Measurements from ENCODE around the gene CACNA1D. TPM values are rescaled to one million over a fixed set of nuclear protein-coding genes. Genes with fewer than 3 reads are reported as not detected.

CACNA1D gene
- total and polyA plus RNA-seq, 9 of the 15 experiments (the other 6 are each of a cell fraction or from before 2014, with no cell fraction given), result 0.29 TPM; not detected in 8

DNA sequence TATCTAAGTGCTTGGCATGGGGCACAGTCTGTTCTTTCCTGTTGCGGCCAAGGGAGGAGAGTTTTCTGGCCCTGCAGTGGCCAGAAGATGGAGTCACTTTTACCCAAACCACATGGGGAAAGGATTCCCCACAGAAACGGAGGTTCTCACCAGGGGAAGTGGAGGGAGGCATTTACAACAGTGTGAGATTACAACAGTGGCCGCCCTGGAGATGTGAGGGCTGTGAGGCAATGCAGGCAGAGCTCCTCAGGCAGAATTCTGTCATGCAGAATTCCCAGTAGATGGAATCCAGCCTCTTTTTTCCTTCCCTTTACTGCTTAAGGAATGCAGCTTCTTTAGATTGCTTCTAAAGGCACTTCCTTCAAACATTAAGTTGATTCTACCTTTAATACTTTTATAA lies 83.1 kb downstream of the CACNA1D start:
- no peak overlapping the region for H3K9ac ChIP-seq (ENCODE audit: insufficient read depth in 1 of 2, low read depth in 2 of 2, low read length in 2 of 2)
- FAIRE-seq (no peak), ATAC-seq (no peak), DNase-seq (ENCODE audit: extremely low read depth in 1 of 4, low spot score in 3 of 4) (no peak)
- intact Hi-C loops (cut with micrococcal nuclease), result no loop called here
- BruUV-seq (replicated peaks), result no TSS peak
- 0% methylated on average over 3 of the region's 3 CpGs for WGBS (ENCODE audit: insufficient coverage, low coverage, missing lambda C conversion rate)
- no peak for TF ChIP-seq DMBX1 (CRISPR knock-in tag; IDR thresholded peaks at IDR 0.05; ENCODE audit: borderline replicate concordance)
- TF ChIP-seq, protein P1, sequence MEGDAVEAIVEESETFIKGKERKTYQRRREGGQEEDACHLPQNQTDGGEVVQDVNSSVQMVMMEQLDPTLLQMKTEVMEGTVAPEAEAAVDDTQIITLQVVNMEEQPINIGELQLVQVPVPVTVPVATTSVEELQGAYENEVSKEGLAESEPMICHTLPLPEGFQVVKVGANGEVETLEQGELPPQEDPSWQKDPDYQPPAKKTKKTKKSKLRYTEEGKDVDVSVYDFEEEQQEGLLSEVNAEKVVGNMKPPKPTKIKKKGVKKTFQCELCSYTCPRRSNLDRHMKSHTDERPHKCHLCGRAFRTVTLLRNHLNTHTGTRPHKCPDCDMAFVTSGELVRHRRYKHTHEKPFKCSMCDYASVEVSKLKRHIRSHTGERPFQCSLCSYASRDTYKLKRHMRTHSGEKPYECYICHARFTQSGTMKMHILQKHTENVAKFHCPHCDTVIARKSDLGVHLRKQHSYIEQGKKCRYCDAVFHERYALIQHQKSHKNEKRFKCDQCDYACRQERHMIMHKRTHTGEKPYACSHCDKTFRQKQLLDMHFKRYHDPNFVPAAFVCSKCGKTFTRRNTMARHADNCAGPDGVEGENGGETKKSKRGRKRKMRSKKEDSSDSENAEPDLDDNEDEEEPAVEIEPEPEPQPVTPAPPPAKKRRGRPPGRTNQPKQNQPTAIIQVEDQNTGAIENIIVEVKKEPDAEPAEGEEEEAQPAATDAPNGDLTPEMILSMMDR (IDR thresholded peaks at IDR 0.05 in 2 of 3, conservative IDR thresholded peaks at IDR 0.05 in 1 of 3; ENCODE audit: insufficient read depth in 2 of 3, low read depth in 1 of 3, low read length in 3 of 3), result no peak
- no peak for TF ChIP-seq ZBTB17 (CRISPR knock-in tag; IDR thresholded peaks at IDR 0.05)
- no peak for TF ChIP-seq TRIM28 (IDR thresholded peaks at IDR 0.05)
- no peak for TF ChIP-seq MIER1 (IDR thresholded peaks at IDR 0.05; ENCODE audit: low read depth)
- TF ChIP-seq, protein P2, sequence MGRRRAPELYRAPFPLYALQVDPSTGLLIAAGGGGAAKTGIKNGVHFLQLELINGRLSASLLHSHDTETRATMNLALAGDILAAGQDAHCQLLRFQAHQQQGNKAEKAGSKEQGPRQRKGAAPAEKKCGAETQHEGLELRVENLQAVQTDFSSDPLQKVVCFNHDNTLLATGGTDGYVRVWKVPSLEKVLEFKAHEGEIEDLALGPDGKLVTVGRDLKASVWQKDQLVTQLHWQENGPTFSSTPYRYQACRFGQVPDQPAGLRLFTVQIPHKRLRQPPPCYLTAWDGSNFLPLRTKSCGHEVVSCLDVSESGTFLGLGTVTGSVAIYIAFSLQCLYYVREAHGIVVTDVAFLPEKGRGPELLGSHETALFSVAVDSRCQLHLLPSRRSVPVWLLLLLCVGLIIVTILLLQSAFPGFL (CRISPR knock-in tag; IDR thresholded peaks at IDR 0.05), result no peak
- TF ChIP-seq HNRNPH1 (optimal IDR thresholded peaks at IDR 0.05; ENCODE audit: low read depth, low read length), result no peak
- TF ChIP-seq, protein P3, sequence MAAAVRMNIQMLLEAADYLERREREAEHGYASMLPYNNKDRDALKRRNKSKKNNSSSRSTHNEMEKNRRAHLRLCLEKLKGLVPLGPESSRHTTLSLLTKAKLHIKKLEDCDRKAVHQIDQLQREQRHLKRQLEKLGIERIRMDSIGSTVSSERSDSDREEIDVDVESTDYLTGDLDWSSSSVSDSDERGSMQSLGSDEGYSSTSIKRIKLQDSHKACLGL (CRISPR knock-in tag; IDR thresholded peaks at IDR 0.05; ENCODE audit: borderline replicate concordance, poor library complexity, severe bottlenecking), result no peak
- no peak for TF ChIP-seq STAT5A (IDR thresholded peaks at IDR 0.05; ENCODE audit: borderline replicate concordance, low read length)
- TF ChIP-seq KAT2B (IDR thresholded peaks at IDR 0.05; ENCODE audit: low read depth, low read length), result no peak
- no peak for TF ChIP-seq MTA1 (IDR thresholded peaks at IDR 0.05; ENCODE audit: borderline replicate concordance)
- TF ChIP-seq HDAC3 (IDR thresholded peaks at IDR 0.05; ENCODE audit: borderline replicate concordance, partially characterized antibody), result no peak
- no peak for TF ChIP-seq LEF1 (IDR thresholded peaks at IDR 0.05)
- no peak for TF ChIP-seq SAP30 (IDR thresholded peaks at IDR 0.05; ENCODE audit: borderline replicate concordance, insufficient read depth, low read depth, low read length, poor library complexity, severe bottlenecking)
- TF ChIP-seq NRF1 (conservative IDR thresholded peaks at IDR 0.05 in 1 of 2, IDR thresholded peaks at IDR 0.05 in 1 of 2), result no peak
- TF ChIP-seq, protein P4, sequence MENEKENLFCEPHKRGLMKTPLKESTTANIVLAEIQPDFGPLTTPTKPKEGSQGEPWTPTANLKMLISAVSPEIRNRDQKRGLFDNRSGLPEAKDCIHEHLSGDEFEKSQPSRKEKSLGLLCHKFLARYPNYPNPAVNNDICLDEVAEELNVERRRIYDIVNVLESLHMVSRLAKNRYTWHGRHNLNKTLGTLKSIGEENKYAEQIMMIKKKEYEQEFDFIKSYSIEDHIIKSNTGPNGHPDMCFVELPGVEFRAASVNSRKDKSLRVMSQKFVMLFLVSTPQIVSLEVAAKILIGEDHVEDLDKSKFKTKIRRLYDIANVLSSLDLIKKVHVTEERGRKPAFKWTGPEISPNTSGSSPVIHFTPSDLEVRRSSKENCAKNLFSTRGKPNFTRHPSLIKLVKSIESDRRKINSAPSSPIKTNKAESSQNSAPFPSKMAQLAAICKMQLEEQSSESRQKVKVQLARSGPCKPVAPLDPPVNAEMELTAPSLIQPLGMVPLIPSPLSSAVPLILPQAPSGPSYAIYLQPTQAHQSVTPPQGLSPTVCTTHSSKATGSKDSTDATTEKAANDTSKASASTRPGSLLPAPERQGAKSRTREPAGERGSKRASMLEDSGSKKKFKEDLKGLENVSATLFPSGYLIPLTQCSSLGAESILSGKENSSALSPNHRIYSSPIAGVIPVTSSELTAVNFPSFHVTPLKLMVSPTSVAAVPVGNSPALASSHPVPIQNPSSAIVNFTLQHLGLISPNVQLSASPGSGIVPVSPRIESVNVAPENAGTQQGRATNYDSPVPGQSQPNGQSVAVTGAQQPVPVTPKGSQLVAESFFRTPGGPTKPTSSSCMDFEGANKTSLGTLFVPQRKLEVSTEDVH (IDR thresholded peaks at IDR 0.05; ENCODE audit: low read depth, partially characterized antibody), result no peak
- TF ChIP-seq CREM (IDR thresholded peaks at IDR 0.05; ENCODE audit: low read depth), result no peak
- no peaks in the 10 kb centered on the region for H3K9me3 ChIP-seq (replicated peaks; ENCODE audit: control insufficient read depth, insufficient read depth, low read depth, low read length)
- no peak overlapping the region for H3K4me3 ChIP-seq
- no peak overlapping the region for H3K4me2 ChIP-seq (ENCODE audit: insufficient read depth, low read length)
- POLR2A ChIA-PET, result no interaction called here
- H4K20me1 ChIP-seq (replicated peaks; ENCODE audit: control insufficient read depth, insufficient read depth, low read length), result no peaks in the 10 kb centered on the region
- CTCF ChIA-PET (ENCODE audit: low intra/inter-chr PET ratio), result no interaction called here
- no peaks in the 10 kb centered on the region; a peak in 2 of 5 replicates for H3K27me3 ChIP-seq (ENCODE audit: control insufficient read depth in 2 of 2, insufficient read depth in 2 of 2, low read length in 2 of 2)
- in situ Hi-C loops (cut with MboI), result no loop called here
- no peak overlapping the region for H2AFZ ChIP-seq (ENCODE audit: low read depth, low read length)
- no peaks in the 10 kb centered on the region for H3K36me3 ChIP-seq (ENCODE audit: control insufficient read depth, insufficient read depth, low read length)
- H3K9me1 ChIP-seq (ENCODE audit: control insufficient read depth, insufficient read depth, low read length), result no peaks in the 10 kb centered on the region
- H3K27ac ChIP-seq (ENCODE audit: extremely low read depth, low read depth, low read length), result no peak overlapping the region
- H3K79me2 ChIP-seq (ENCODE audit: control insufficient read depth, insufficient read depth, low read length), result no peaks in the 10 kb centered on the region
- H3K4me1 ChIP-seq (replicated peaks in 1 of 2; ENCODE audit: control insufficient read depth in 2 of 2, insufficient read depth in 2 of 2, low read length in 2 of 2), result no peaks in the 10 kb centered on the region

All from K562 (cell line).